ENCODE results near the gene DUXB. TPM values are rescaled to one million over a fixed set of nuclear protein-coding genes. Genes with fewer than 3 reads are reported as not detected.

The DUXB gene
- total RNA-seq, 1 experiment from 2014 or later: not detected

DNA sequence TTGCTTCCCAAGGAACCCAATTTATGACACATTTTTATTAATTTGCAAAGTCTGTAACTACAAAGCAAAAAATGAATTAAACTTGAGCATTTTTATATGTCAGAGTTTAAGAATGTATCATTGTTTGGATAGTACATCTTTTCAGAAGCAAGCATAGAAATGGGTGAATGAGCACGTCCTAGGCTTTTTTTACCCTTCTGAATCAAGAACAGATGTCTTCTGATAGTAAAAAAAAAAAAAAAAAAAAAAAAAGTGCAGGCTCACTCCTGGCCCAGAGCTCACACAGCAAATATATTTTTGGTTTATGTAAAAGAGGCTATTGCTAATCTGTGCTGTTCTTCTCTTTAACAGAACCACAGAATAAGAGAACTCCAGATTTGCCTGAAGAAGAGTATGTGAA is 47.3 kb downstream of the DUXB start:
- H3K4me1 ChIP-seq (ENCODE audit: insufficient read depth, low read length): no peaks in the 10 kb centered on the region
- WGBS (ENCODE audit: extremely low coverage, insufficient read length, low lambda C conversion rate): no CpG with 5 or more reads among the region's 1 CpG
- Mint-ChIP-seq H3K4me1 (peaks cover 16% of the 10 kb centered on the region in 2 experiments), H3K36me3 (ENCODE audit: insufficient read depth in 1 of 3, low read depth in 3 of 3) (peaks cover 17 to 41% (median 39%) of the 10 kb centered on the region in 3 experiments; a peak in 6 of 7 replicates), H3K4me3 (no peak overlapping the region), H3K9me3 (no peaks in the 10 kb centered on the region), H3K27ac (peak overlapping the region in 1 of 3 experiments; percentile 18; a peak in 3 of 7 replicates), H3K27me3 (ENCODE audit: low read depth) (no peaks in the 10 kb centered on the region)
- H2AK5ac ChIP-seq (ENCODE audit: insufficient read length, low read length): no peak overlapping the region
- H3K9ac ChIP-seq (ENCODE audit: extremely low read depth, insufficient read length, low read length): no peak overlapping the region
- H2BK120ac ChIP-seq (ENCODE audit: low read depth, low read length, poor library complexity, severe bottlenecking): no peak overlapping the region
- H3K27me3 ChIP-seq (ENCODE audit: insufficient read depth, low read length): no peaks in the 10 kb centered on the region
- H3K79me2 ChIP-seq (ENCODE audit: insufficient read depth, low read length): peaks cover 13% of the 10 kb centered on the region; the same call in 1 of the 2 replicates
- H3K23ac ChIP-seq (ENCODE audit: insufficient read length, low read depth, low read length): no peak overlapping the region
- H2BK15ac ChIP-seq (ENCODE audit: low read depth, low read length): no peak overlapping the region
- H2AFZ ChIP-seq (ENCODE audit: low read length): no peak overlapping the region
- H2BK5ac ChIP-seq (ENCODE audit: insufficient read length, low read length): no peak overlapping the region
- H3T11ph ChIP-seq (ENCODE audit: low read length): no peak overlapping the region
- no peaks in the 10 kb centered on the region for H3K79me1 ChIP-seq (ENCODE audit: insufficient read depth, low read depth, low read length, poor library complexity, severe bottlenecking)
- H2BK20ac ChIP-seq (ENCODE audit: low read depth, low read length, poor library complexity, severe bottlenecking): no peak overlapping the region
- H3K9me3 ChIP-seq (ENCODE audit: control insufficient read depth, low read depth, low read length): no peaks in the 10 kb centered on the region
- TF ChIP-seq, protein P1, sequence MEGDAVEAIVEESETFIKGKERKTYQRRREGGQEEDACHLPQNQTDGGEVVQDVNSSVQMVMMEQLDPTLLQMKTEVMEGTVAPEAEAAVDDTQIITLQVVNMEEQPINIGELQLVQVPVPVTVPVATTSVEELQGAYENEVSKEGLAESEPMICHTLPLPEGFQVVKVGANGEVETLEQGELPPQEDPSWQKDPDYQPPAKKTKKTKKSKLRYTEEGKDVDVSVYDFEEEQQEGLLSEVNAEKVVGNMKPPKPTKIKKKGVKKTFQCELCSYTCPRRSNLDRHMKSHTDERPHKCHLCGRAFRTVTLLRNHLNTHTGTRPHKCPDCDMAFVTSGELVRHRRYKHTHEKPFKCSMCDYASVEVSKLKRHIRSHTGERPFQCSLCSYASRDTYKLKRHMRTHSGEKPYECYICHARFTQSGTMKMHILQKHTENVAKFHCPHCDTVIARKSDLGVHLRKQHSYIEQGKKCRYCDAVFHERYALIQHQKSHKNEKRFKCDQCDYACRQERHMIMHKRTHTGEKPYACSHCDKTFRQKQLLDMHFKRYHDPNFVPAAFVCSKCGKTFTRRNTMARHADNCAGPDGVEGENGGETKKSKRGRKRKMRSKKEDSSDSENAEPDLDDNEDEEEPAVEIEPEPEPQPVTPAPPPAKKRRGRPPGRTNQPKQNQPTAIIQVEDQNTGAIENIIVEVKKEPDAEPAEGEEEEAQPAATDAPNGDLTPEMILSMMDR (conservative IDR thresholded peaks at IDR 0.05): no peak
- no peak overlapping the region for H3K14ac ChIP-seq (ENCODE audit: insufficient read depth, low read length)
- no peak overlapping the region for H4K5ac ChIP-seq (ENCODE audit: insufficient read length, low read depth, low read length)
- H4K91ac ChIP-seq (ENCODE audit: insufficient read length, low read depth, low read length): no peak overlapping the region
- H3K27ac ChIP-seq (ENCODE audit: insufficient read length, low read depth, low read length): no peak overlapping the region
- H4K20me1 ChIP-seq (ENCODE audit: control insufficient read depth, insufficient read depth, insufficient read length): no peaks in the 10 kb centered on the region
- H3K23me2 ChIP-seq (ENCODE audit: insufficient read length, low read depth, low read length, poor library complexity, severe bottlenecking): peaks cover 4% of the 10 kb centered on the region
- no peak for DNase-seq
- no peak overlapping the region for H4K8ac ChIP-seq (replicated peaks; ENCODE audit: insufficient read length, low read depth, low read length)
- no peak overlapping the region for H2BK12ac ChIP-seq (ENCODE audit: insufficient read length, low read depth, low read length)
- H3K56ac ChIP-seq (ENCODE audit: insufficient read length, low read depth, low read length): no peak overlapping the region
- no peak overlapping the region for H3K18ac ChIP-seq (ENCODE audit: insufficient read length, low read depth, low read length)
- H3K4me2 ChIP-seq (ENCODE audit: insufficient read depth, insufficient read length, low read length): no peak overlapping the region
- no peak overlapping the region for H3K4ac ChIP-seq (ENCODE audit: low read depth, low read length)

Data from H9 (cell line).